Stimulated activated CD8-positive, alpha-beta memory T cell treated with anti-CD3 and anti-CD28 coated beads, Interleukin-15, amount 100 ng/mL, for 48 hours (primary cell): ENCODE data around the gene KIF1A.

ENCODE experiments used
- DNase-seq, 2 donors: peaks; one replicate each; pipeline ENCODE4 v3.0.0-alpha.2; 2020; ENCODE audit warnings: low read depth in 2 of 2

KIF1A gene

GRCh38 chr2:240719676-240720545 is 100.1 kb downstream of the KIF1A start:
- no peak for DNase-seq

DNA sequence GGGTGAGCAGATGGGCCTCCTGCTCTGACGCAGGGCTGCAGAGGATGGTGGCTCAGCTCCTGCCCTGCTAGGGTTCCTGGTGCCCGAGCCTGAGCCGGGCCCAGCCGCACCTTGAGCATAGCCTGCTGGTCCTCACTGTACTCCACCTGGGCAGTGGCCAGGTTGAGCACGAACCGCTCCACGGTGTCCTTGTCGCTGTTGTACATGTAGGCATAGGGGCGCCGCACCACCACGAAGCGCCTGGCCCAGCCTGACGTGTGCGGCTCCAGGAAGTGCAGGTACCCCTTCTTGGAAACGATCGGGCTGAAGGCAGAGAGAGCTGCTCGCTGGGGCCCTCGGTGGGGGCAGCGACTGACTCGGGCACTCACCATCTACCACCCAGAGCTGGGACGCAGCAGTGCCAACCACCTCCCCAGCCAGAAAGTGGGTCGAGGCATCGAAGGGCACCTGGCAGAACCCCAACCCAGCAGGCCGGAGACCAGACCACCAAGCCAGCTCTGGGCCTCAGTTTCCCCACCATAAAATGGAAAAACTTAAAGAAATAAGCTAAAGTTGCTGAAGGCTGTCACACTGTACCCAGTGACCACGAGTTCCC is 101.0 kb downstream of the KIF1A start:
- DNase-seq, result no peak

DNA sequence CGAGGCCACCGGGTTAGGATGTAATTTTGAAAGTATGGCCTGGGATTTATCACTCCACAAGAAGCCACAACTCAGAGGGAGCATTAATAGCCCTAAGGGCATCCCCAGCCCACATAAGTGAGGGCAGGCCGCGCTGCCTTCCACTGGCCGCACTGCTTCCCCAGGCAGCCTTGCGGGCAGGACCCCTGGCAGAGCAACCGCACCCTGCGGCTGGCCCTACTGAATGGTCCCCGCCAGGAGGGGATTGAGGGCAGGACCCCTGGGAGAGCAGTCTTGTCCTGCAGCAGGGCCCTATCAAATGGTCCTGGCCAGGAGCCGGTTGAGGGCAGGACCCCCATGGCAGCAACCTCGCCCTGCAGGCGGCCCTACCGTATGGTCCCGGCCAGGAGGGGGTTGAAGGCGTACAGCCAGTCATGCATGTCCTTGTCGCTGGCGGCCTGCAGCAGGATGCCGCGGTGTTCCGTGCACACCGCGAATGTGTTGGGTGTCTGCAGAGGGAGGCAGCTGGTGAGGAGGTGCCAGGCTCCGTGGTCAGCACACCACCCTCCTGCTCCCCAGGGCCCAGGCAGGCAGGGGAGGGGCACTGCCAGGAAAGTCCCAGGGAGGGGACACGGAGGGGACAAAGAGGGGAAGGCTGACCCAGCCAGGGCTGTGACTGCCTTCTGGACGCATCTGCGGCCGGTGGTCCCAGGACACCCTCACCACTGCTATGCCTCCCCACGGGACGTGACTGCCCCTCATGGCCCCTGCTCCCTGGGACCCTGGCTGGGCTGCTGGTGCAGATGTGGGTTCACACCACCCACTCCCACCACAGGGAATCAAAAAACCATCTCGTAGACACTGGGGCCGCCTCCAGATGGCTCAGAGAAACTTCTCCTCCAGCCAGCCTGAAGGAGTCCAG is 102.1 kb downstream of the KIF1A start:
- DNase-seq, result no peak

DNA sequence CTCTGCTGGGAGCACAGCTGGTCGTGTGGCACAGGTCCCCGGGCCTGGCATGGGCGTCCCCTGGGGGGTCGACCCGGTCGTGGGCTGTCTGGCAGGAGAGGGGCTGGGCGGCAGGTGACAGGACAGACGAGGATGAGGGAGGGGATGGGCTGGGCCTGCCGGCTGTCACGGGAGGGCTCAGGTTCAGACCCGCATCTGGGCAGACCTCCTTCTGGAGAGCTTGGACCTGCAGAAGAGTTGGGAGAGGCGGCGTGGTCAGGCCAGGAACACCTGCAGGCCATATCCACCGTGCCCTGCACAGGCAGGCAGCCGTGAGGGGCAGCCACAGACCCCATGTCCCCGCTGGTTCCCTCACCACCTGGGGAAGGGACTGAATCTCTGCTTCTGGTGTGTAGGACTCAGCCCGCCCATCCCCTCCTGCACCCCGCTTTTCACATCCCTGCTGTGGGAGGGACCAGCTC is 102.8 kb downstream of the KIF1A start:
- DNase-seq, result no peak

GRCh38 chr2:240716130-240716798 is 103.8 kb downstream of the KIF1A start:
- no peak for DNase-seq

DNA sequence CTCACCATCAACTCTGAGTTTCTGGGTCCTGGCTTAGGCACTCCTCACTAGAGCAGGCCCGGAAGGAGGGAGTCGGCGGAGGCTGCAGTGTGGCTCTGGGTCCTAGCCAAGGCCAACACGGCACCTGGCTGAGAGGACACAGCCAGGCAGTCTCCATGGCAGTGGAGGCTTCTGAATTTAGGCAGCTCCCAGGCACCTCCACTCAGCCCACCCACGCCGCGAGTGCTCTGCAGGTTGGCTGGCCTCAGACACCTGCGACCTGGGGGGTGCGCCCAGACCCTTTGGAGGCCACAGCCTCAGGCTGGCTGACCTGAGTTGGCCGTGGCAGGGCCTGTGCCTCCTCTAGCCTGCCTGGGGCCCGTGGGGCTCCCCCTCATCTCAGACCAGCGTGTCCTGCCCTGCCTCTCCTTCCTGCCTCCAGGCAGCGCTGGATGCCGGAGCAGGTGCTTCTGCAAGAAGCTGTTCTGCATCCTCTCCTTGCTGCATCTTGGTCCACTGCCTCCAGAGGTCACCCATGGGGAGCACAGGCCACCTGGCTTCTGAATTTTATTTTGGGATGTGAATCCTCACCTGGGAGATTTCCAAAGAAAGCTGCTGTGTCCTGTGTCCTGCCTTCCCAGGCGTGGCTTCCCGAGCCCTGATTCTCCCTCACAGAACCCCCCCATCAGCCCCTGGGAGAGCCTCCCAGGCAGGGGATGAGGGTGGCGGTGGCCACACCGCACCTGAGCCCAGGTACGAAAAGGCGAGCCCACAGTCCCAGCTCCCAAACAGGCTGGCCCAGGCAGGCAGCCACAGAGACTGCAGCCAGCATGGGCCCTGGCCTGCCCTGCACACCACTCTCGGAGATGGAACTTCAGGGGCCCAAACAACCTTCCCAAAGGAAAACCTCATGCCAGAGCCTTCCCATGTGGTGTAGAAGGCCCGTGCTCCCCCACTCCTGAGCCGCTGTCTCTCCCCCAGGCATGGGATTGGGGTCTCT is 105.0 kb downstream of the KIF1A start:
- DNase-seq, result no peak

GRCh38 chr2:240713928-240714746 is 105.9 kb downstream of the KIF1A start:
- DNase-seq, result no peak

DNA sequence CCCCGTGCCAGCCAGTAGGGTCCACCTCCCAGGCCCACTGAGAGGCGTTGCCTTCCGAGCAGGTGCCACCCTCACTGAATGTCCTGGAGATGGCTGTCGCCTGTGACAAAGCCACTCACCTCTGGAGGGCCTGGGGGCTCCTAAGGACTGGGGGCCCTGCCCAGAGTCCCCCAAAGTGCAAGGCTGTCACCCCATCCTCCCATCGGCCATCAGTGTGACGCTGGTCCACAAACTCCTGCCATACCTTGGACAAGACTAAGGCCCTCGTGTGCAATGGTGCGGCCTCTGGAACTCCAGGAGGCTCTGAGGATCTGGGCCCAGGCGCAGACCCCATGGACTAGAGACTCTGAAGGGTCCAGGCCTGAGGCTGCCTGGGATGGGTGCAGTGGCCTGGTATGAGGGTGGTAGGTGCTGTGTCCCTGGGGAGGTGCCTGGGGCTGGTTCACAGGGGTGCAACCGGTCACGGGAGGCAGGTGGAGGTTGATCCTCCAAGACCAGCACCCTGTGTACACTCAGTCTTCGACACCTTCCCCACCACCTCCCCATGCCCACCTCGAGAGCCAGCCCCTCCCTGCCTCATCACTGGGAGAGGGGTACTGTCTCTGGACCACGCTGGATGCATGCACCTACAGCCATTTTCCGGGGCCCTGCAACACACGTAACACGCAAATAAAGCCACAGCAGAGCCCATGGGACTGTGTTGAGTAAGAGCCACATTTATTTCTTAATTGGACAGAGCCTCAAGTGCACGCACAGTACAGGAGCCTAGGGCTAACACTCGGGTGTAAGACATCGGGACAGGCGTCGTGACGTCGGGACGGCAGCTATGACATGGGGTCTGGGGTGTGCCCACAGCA is 106.7 kb downstream of the KIF1A start:
- DNase-seq, result no peak

DNA sequence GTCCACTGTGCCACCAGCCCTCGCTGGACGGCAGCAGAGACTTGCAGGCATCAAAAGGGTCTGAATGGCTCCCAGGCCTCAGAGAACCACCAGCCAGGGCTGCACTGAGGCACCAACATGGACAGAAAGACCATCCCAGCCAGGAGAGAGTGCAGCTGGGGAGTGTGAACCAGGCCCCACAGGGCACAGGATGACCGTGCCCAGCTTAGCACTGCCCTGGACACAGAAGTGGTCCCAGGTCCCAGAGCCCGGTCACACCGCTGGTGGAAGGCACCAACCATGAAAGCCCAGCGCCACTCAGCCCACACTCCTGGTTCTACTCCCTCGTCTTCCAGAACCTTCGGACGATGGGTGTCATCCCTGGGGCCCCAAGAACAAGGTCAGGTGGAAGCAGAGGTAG is 107.9 kb downstream of the KIF1A start:
- no peak for DNase-seq

DNA sequence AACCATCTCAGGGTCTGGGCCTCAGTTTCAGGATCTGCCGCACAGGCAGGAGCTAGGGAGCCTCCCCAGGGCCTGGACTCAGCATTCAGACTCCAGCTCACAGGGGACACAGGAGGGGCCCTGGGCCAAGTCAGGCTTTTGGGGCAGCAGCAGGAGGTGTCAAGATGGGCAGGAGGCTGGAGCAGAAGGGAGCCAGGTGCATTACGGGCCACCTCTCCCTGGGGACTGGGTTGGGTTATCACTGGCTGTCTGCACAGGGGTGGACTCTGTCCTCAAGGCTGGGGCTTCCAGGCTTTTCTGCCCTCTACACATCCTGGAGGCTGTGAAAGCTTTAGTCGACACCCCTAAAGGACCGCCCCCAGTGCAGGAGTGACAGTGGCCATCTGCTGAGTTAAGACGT is 108.3 kb downstream of the KIF1A start:
- no peak for DNase-seq

- no peak for DNase-seq
These were observed 108.7 kb downstream of the KIF1A start for GRCh38 chr2:240711296-240711695.

GRCh38 chr2:240708457-240708856 is 111.6 kb downstream of the KIF1A start:
- no peak for DNase-seq

DNA sequence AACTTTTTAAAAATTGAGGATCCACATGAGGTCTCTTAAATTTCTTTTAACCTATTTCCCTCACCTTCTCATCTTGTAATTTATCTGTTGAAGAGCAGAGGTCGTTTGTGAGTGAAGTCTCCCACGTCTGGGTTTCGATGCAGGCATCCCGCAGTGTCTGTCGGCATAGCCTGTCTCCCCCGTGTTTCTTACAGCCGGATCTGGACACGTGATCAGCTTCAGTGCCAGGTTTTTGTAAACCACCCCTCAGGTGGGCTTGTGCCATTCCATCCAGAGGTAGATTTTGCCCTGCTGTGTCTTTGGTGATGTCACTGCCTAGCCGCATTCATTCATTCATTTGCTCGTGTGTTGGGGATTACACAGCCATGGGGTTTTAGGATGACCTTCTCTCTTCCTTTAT is 112.2 kb downstream of the KIF1A start:
- DNase-seq, result no peak

DNA sequence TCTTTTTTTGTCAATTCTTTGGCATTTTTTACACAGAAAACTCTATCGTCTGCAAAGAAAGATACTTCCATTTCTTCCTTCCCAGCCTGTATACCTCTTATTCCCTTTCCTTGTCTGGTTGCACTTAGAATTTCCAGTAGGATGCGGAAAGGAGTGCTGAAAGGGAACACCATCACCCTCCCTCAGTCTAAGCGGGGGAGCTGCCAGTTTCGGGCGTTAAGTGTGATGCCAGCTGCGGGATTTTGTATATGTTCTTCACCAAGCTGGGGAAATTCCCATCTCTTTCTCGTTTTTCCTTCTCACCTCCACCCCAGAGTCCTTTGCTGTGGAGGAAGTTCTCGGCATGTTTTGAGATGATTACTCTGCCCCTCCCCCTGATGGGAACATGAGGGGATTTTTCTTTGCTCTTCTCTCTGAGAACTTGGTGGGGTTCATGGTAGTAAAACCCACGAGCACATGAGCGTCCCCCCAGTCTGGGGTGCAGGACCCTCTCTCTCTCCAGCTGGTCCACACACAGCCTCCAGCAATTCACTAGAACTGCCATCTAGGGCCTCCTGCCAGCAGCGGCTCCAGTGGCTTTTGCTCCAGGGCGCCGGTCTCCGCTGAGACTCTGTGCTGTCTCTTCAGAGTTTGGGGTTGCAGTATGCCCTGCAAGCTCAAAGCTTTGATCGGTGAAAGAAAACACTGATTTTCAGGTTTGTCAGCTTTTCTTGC is 112.8 kb downstream of the KIF1A start:
- DNase-seq, result no peak

DNA sequence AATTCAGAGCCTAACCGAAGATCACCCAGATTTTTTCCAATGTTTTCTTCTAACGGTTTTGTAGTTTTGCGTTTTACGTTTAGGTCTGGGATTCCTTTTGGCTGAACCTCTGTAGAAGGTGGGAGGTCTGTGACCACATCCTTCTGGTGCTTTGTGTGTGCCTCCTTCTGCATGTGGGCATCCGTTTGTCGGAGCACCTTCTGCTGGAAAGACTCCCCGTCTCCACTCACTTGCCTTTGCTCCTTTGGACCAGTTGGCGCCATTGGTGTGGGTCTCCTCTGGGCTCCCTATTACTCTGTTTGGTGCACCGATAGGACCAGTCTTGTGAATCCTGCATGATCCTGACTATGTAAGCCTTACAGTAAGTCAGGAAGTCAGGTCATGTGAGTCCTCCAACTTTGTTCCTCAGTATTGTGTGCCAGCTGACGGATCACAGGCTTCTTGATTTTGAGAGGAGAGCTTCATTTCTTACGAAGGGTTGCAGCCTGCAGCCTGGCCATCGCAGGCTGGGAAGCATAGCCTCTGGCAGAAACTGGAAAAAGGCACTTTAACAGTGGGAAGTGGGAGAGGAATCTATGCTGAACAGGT is 114.7 kb downstream of the KIF1A start:
- no peak for DNase-seq

- peak; percentile 3 to 8 for DNase-seq
These were observed 115.4 kb downstream of the KIF1A start for GRCh38 chr2:240704651-240705050.
